Middle frontal gyrus (tissue), 1 donor: ENCODE data around the gene PDE4D.

Experiments used
- DNase-seq: peaks from one replicate; pipeline ENCODE4 v3.0.0-alpha.2; 2015; ENCODE audit warnings: low spot score; ENCODE audit errors: extremely low spot score

PDE4D gene

DNA sequence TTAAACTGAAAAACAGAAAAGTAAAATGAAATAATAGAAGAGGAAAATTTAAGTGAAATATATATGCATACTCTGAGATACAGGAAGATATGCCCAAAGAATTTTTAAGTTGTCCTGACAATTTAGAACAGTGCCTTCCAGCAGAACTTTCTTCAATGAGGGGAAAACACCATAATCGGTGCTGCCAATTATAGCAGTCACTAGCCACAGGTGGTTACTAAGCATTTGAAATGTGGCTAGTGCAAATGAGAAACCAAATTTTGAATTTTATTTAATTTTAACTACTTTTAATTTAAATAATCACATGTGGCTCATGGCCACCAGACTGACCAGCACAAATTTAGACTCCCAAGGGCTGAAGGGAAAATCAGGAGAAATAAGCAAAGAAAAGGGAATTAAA is 900.1 kb downstream of the PDE4D start:
- no peak for DNase-seq

DNA sequence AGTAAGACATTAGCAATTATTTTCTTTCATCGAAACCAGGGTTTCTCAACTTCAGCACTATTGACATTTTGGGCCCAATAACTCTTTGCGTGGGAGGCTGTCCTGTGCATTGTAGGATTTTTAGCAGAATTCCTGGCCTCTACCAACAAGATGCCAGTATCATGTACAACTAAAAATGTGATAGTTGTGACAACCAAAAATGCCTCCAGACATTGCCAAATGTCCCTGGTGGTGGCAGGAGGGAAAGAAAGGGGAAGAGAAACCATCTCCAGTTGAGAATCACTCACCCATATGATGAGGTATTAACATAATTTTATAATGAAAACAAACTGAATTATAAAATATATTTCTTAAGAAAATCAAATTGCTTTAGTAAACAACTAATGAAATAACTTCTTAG is 904.6 kb downstream of the PDE4D start:
- no peak for DNase-seq

DNA sequence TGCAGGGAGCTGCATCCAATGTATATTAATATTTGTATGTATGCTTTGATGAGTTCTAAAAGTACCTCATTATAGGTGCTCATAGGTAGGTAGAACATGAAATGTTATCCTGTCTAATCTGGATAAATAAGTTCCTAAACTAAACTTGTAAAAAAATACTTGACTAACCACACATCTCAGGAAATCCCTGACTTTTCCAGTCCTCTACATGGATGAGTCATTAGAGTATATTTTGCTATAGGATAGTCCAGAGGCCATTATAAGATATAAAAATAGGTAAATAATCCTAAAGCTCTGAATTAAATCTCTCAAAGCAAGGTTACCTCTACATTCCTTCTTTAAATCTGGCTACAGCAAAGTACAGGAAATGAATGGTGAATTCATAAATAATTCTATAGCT is 906.3 kb downstream of the PDE4D start:
- DNase-seq: no peak

DNA sequence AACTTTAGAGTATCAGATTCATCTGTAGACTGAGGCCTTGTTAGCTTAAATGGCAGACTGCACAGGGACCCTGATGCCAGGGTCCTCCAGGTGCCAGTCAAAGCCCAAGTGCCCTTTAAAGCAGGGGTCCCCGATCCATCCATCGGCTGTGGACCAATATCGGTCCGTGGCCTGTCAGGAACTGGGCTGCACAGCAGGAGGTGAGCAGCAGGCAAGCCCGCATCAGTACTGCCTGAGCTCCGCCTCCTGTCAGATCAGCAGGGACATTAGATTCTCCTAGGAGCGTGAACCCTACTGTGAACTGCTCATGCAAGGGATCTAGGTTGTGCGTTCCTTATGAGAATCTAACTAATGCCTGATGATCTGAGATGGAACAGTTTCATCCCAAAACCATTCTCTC is 907.2 kb downstream of the PDE4D start:
- no peak for DNase-seq

DNA sequence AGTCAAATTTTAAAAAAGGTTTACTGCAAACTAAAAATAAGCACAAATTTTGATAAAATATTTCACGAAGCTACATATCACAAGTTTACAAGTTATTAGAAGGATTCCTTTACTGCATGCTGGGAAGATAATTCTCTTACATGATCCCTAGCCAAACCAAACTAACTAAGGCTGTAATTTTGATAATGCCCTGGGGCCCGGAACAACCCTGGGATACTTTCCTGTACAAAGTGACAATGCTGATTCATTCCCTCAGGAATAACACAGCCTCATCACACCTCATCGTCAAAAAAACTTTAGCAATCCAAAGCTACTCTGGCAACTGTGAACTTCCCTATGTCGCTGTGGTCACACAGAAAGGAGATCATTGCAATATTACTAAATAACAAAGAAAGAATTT is 907.8 kb downstream of the PDE4D start:
- no peak for DNase-seq

DNA sequence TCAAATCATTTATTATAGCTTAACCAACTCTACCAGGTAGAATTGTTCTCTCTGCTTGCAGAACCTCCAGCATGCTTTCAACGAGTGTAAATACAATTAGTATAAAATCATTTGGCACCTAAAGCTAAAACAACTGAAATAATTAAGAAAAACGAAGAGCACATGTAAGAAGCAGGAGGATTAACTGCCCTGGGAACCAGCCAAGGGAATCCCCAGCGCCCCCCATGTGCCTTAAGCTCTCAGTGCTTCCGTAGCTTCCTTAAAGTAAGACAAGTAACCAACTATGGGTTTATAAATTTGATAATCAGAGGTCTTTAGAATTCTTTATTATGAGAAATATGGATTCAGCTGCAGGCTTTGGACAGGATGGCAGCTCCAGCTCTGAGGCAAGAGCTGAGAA is 908.2 kb downstream of the PDE4D start:
- no peak for DNase-seq

DNA sequence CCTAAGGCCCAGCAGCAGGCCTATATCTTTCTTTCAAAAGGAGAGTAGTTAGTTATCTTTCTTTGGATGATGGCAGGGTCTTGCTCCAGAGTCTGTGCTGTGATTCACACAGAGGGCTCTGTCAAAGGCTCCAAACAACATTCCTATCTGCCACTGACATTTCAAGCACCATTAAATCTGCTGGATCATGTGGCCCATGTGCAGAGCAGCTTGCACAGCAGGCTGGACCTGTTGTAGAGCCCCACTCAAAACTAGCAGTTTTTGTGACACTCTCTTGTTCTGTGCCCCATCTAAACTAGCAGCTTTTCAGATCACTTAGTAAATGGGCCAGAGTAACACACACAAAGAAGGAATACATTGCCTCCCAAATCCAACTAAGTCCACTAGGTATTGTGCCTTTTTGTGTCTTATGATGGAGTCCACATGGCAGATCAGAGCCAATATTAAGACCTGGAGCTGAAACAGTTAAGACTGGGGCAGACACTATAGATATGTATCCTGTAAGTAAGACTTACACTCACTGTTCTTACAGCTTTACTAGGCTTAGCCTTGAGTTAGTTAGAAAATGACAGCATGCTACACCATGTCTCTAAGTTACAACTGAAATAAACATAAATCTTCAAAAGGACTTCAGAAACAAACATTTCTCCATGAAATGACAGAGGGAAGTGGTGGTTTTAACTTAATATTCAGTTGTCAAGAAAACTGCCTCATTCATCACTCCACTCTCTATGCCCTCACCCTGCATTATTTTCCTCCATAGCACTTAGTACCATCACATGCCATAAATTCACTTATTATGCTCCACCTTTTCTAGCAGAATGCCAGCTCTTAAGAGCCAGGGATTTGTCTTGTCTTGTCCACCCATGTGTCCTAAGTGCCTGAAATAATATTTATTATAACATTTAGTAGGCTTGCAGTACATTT is 909.7 kb downstream of the PDE4D start:
- DNase-seq: no peak

DNA sequence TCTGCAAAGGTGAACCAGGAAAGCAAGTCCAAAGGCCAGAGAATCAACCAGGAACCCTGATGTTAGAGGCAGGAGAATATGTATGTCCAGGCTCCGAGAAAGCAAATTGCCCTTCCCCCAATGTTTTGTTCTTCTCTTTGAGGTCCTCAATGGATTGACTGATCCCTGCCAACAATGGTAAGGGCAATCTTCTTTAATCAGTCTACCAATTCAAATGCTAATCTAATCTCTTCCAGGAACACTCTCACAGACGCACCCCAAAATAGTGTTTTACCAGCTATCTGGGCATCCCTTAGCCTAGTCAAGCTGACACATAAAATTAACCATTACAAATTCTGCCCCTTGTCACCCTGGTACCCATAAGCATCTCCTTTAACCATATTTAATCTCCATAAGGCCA is 912.6 kb downstream of the PDE4D start:
- no peak for DNase-seq

DNA sequence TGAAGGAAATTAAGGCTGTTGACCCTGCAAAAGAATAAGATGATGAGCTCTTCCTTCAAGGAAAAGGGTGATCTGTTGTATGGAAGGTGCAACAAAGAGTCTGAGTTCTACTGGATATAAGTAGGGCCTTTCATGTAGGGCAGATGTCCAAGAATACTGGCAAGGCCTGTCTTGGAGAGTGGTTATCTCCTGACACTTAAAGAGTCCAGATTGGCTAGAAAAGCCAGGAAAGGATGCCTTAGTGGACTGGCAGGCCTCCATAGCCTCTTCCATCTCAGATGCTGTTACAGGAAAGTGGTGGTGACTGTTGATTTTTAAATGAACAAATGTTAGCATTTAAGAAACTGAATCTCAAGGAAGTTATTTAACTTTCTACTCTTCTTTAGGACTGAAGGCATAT is 914.4 kb downstream of the PDE4D start:
- no peak for DNase-seq

DNA sequence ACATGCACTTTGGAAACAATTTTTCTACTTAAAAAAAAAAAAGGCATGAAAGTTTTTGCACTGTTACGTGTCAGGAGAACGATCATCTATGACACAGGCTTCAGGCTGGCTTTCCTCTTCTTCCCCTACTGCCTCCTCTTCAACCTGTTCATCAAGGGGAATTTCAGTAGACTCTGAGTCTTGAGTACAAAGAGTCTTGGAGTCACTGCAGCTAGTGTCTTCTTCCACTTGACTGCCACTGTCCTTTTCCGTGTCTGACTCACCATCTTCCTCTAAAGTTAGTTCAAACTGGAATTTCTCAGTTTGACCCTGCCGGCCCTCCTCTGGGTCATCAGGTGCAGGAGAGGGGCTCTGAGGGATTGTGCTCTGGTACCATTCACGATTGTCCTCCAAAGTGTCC is 918.9 kb downstream of the PDE4D start:
- no peak for DNase-seq

DNA sequence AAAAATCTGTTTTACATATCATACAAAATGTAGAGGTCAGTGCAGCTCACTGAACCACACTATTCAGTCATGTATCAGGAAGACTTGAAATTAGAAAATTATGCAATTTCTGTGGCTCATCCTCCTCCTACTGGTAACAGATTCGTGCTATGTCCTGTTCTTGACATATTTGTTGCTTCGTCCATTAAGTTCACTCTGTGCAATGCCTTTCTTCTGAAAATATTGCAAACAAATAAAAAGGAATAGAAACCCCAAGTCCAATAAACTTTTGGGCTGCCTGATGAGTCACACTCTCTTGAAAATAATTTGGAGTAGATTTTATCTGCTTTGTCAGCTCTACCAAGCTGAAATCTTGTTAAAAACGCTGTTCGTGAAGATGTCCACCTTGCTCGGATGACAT is 919.4 kb downstream of the PDE4D start:
- DNase-seq: no peak

DNA sequence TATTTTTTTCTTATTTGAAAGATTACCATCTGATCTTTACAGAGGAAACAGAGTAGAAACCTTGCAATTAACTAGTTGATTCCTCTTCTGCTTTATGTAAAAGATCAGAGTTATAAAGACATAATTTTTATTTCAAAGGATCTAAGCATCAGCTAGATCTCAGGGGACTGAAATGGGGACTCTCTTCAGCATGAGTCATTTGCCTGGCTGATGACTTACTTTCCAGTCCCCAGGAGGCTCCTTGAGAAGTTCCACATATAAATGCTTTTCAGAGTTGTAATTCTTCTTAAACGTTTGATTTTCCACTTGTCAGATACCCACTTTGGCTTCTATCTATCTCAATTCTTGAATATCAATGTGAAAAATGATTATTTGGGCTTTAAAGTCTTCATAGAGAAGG is 921.2 kb downstream of the PDE4D start:
- DNase-seq: no peak

DNA sequence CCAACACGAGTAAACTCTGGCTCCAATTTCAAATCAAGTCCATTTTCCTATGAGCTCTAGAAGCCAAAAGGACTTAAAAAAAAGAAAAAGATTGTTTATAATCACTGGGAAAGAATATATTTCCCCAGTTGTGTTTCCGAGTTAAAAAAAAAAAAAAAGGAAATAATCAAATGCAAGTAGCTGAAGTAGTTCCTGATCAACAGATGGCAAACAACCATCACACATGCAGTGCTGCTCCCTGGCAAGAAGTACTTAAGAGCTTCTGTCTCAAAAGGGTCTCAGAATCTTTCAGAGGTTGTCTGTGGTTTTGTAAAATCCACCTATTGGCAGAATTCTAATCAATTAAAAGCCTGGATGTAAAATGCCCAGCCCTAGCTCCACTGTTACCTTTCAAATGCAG is 922.8 kb downstream of the PDE4D start:
- no peak for DNase-seq

DNA sequence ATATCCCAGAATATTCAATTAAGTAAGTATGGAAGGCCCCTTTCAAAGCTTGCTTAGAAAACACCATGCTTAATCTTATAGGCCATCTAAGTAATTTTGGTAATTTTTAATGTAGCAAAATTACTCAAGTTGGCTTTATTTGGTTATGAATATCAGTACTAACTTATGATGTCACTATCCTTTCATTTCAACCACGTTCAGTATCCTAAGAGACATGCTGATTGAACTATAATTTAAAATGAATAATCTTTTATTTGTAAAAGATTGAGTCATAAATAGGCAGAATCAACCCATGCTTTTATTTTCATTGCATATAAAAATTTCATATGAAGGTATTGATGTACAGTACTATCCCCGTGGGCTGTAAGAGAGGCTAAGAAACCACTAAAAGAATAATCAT is 923.7 kb downstream of the PDE4D start:
- no peak for DNase-seq

DNA sequence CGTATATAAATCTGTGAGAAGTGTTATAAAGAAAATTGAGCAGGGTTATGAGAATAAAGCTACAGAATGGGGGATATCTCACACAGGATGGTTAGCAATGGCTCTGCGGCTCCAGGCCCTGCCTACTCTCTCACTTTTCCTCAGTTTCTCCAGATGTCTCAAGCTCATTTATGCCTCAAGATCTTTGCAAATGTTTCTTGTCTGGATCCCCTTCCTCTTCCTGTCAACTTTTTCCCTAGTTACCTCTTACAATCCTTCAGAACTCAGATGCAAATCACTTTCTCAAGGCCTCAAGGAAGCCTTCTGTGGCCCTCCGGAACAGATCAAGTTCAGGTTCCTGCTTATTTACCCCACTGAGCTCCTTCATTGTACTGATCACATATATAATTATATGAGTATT is 924.3 kb downstream of the PDE4D start:
- DNase-seq: no peak

DNA sequence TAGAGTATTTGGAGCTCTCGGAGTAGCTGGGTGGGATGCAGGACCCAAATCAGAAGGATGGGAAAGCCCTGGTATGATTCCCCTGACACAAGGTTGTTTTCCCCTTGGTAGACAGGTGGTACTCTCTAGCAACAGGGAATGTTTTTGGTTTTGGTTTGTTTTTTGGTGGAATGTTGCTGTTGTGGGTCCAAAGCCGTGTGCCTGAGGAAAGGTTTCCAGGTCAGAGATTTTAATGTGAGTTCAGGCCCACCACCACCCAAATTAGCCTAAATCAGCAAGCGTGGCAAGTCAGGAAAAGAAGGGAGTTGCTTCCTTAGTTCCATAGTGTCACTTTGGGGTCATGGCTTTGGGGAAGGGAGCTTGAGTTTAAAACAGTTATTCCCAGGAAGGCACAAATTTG is 925.2 kb downstream of the PDE4D start:
- DNase-seq: no peak

DNA sequence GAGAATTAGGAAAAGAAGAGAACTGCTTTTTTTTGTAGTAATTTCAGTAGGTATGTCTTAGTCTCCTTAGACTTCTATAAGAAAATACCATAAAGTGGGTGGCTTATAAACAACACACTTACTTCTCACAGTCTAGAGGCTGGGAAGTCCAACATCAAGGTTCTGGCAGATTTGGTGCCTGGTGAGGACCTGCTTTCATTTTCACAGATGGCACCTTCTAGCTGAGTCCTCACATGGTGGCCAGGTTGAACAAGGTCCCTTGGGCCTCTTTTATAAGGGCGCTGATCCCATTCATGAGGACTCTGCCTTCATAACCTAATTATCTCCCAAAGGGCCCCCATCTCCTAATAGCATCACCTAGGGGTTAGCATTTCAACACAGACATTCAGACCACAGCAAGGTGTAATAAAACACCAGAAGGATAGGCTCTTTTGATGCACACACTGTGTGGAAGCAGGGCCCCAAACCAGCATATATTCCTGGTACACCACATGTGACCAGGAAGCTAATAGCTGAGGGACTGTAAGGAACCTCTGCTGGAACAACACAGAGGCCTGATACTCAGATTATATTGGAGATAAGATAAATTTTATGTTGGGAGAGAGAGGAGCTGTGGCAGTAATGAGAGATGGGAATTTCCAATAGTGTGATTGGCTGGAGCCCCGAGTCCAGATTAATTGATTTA is 925.8 kb downstream of the PDE4D start:
- DNase-seq: no peak

DNA sequence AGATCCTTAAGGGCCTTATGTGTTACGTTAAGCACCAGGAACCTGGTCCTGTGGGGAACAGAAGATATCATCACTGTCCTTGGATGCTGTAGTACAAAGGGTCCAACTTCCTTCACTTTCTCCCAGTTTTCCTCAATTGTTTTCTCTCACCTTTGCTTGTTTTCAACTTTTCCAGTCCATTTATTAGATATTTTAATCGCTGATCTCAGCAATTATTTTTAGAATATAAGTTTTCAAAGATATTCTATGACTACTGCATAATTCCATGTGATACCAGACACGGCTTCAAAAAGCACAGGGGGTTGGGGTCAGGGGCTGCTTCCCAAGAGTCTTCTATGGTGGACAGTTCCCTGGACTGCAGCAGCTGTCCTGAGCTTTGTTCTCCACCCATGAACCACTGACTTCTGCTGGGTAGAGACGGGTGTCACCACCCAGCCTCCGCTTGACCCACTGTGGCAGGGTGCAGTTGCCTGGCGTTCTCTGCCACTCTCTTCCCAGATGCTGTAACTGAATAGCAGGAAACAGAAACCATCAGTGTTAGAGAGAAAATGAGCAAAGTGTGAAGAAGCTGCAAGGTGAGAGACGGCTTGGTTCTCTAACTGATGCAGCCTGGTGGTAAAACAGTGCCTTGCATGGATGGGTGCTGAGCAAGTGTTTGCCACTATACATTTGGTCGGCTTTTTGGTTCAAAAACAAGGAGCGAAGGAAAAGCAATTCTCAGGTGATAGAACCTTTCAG is 927.7 kb downstream of the PDE4D start:
- no peak for DNase-seq

DNA sequence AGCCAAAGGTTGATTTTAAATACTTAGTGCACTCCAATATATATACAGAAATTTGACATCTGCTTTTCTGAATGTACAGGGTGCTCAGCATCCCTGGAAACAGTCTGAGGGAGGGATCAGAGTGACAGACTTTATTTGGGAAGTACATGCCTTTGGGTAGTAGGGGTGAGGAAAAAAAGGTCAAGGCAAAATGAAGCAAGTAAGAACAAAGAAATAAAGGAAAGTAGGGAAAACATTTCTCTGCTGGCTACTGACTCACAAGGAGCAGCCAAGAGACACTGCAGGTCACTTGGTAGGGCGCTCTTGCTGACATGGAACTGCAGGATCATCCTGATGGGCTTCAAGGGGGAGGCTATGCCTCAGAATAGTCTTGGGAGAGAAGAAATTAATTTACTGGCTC is 929.7 kb downstream of the PDE4D start:
- no peak for DNase-seq

DNA sequence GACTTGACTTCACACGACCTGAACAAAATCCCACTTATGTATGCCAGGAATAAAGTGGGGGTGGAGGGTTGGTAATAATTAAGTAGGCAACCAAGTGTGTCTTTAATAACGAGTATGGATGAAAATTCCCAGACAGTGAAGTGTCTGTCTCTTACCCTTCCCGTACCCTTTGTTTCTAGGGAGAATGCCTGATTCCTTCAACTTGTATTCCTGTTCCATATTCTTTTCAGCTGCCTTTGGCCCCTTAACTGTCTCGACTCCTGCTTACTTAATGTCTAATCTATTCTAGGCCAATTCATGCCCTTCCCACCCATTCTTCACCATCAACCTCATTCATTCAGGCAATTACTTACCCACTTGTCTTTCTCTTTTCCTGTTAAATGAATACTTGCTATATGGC is 930.2 kb downstream of the PDE4D start:
- DNase-seq: no peak

DNA sequence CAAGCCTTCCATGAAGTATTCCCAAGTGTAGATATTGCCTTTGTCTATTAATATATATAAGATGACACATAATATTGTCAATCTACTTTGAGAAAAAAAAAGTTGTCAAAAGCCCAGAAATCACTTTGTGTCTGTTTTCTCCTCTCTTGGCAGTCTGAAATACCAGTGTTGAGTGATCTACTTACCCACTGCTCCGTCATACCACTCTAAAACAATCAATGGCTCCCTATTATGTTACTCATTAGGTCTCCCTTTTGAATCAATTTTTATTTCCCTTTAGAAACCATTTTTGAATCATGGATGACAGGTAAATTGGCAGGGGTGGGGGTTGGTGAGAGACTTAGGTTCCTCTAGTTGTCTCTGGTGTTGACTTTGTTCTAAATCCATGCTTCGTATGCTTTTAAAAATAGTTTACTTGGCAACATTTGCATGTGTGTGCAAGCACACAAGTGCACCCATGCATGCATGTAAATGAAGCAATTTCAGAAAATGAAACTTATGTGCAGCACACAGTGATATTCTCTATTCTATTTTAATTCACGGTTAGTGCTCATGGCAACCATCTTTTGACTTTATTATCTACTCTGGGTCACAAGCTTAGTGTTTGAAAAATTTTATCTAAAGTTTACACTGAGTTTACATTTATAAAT is 931.8 kb downstream of the PDE4D start:
- DNase-seq: no peak

DNA sequence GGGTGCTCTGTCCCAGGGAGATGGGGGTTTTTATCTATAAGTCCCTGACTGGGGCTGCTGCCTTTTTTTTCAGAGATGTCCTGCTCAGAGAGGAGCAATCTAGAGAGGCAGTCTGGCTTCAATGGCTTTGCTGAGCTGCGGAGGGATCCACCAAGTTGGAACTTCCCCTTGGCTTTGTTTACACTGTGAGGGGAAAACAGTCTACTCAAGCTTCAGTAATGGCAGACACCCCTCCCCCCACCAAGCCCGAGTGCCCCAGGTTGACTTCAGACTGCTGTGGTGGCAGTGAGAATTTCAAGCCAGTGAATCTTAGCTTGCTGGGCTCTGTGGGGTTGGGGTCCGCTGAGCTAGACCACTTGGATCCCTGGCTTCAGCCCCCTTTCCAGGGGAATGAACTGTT is 934.8 kb downstream of the PDE4D start:
- no peak for DNase-seq
